Neural crest cell (in vitro differentiated cells): ENCODE measurements around the gene ATP13A2. TPM values are rescaled to one million over a fixed set of nuclear protein-coding genes. Genes with fewer than 3 reads are reported as not detected.

ENCODE experiments used
- DNase-seq: peaks from one replicate; pipeline ENCODE4 v3.0.0; 2021; ENCODE audit warnings: low read depth, mixed read lengths, low spot score
- H3K27ac Mint-ChIP-seq: one replicate; pipeline ENCODE4 v1.8.0; 2021; ENCODE audit warnings: mild to moderate bottlenecking, mixed read lengths; ENCODE audit not compliant: unreplicated experiment
- H3K27me3 Mint-ChIP-seq: 2 replicates; pipeline ENCODE4 v1.8.0; 2021; ENCODE audit warnings: low read depth, mild to moderate bottlenecking, mixed read lengths
- H3K36me3 Mint-ChIP-seq: 2 replicates; pipeline ENCODE4 v1.8.0; 2021; ENCODE audit warnings: low read depth, mild to moderate bottlenecking, mixed read lengths
- H3K4me1 Mint-ChIP-seq: 2 replicates; pipeline ENCODE4 v1.8.0; 2021; ENCODE audit warnings: mixed read lengths
- H3K4me3 Mint-ChIP-seq: one replicate; pipeline ENCODE4 v1.8.0; 2021; ENCODE audit warnings: mild to moderate bottlenecking, mixed read lengths
- H3K9me3 Mint-ChIP-seq: 2 replicates; pipeline ENCODE4 v1.8.0; 2021; ENCODE audit warnings: mixed read lengths
- CTCF ChIP-seq: fragments of 200-600 bp; sonication (generic); conservative IDR thresholded peaks from 2 replicates; pipeline ENCODE4 v1.5.0; 2021; ENCODE audit warnings: antibody characterized with exemption, mild to moderate bottlenecking
- total RNA-seq: library from RNA; stranded (reverse); gene quantifications from 2 replicates; pipeline ENCODE4 v1.2.1, GENCODE V29; 2021

Gene ATP13A2
- total RNA-seq, 1 donor from 2014 or later: 53.9 TPM

- peak overlapping the region; percentile 74 for H3K4me3 Mint-ChIP-seq
- no peaks in the 10 kb centered on the region for H3K9me3 Mint-ChIP-seq
- H3K27me3 Mint-ChIP-seq: peaks cover 5% of the 10 kb centered on the region
- TF ChIP-seq CTCF: no peak
- H3K36me3 Mint-ChIP-seq: peaks cover 5% of the 10 kb centered on the region
- no peak for DNase-seq
- peaks cover 13% of the 10 kb centered on the region for H3K4me1 Mint-ChIP-seq
- H3K27ac Mint-ChIP-seq: no peak overlapping the region
Observed at GRCh38 chr1:17016317-17016661, 4.6 kb upstream of the ATP13A2 start.

DNA sequence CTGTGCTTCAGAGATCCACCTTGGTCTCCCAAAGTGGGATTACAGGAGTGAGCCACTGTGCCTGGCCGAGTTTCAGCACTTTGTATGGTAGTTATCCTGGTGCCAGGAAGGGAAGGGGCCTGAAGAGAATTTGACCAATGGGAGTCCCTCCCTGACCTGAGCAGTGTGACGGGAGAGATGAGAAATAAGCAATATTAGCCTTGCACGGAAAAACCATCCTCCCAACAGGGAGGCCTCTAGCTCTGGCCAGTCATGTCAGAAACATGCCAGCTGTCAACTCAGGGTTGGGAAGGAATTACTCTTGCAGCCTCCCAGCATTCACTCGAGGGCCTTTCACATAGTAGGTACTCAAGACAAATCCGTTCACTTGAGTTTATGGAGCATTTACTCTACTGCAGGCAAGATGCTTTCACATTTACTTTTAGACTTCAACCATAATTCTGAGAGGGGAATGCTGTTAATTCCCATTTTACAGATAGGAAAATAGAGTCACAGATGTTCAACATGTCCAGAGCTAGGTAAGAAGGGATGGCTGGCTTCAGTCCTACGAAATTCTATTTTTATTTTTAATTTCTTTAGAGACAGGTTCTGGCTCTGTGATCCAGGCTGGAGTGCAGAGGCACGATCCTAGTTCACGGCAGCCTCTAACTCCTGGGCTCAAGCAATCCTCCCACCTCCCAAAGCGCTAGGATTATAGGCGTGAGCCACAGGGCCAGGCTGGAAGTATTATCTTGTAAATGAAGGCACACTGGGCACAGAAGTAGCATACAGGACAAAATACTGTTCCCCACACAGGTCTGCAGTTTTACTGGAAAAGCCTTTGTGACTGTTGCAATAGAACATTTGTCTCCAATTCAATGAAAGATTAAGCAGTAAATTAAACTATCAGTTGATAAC is 3.2 kb upstream of the ATP13A2 start:
- no peak for DNase-seq
- Mint-ChIP-seq H3K27ac (no peak overlapping the region), H3K4me3 (peak overlapping the region; percentile 12), H3K27me3 (peaks cover 7% of the 10 kb centered on the region), H3K9me3 (no peaks in the 10 kb centered on the region), H3K4me1 (peaks cover 22% of the 10 kb centered on the region), H3K36me3 (peaks cover 3% of the 10 kb centered on the region)
- TF ChIP-seq CTCF: no peak

DNA sequence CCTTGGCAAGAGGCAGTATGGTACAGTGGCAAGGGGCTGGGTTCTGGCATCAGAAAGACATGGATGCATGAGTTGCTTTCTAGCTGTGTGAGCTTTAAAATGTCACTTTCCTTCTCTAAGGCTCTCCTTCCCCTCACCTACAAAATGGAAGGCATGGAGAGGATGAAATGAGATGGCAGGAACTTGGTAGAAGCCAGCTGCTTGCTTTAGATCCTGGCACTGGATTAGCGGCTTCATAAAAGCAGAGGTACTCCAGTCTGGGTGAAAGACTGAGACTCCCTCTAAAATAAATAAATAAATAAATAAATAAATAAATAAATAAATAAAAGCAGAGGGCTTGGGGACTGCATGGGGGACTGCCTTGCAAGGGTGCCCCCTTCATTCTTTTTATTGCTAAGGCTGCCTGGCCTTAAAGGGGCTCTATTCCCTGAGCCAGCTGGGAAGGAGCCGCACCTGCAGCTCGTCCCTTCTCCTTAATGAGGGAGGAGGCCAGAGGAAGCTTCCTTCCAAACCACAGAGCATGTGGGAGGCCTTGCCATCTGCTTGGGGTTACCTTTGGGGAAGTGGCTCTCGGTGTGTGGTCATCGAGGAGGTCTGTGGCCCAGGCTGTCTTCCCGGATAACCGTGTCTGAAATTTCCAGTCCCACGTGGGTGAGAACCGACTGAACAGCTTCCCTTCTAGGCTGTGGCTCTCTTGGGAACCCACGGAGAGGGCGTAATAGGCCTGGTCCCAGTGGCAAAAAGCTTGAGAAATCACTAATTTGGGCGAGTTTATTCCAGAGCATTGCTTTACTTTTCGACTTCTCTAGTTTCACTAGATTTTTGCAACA is 2.0 kb upstream of the ATP13A2 start:
- no peak for DNase-seq
- H3K27me3 Mint-ChIP-seq: peaks cover 7% of the 10 kb centered on the region
- H3K9me3 Mint-ChIP-seq: no peaks in the 10 kb centered on the region
- no peak overlapping the region for H3K27ac Mint-ChIP-seq
- peaks cover 25% of the 10 kb centered on the region for H3K4me1 Mint-ChIP-seq
- peak overlapping the region; percentile 44 for H3K4me3 Mint-ChIP-seq
- TF ChIP-seq CTCF: no peak
- peaks cover 3% of the 10 kb centered on the region for H3K36me3 Mint-ChIP-seq

DNA sequence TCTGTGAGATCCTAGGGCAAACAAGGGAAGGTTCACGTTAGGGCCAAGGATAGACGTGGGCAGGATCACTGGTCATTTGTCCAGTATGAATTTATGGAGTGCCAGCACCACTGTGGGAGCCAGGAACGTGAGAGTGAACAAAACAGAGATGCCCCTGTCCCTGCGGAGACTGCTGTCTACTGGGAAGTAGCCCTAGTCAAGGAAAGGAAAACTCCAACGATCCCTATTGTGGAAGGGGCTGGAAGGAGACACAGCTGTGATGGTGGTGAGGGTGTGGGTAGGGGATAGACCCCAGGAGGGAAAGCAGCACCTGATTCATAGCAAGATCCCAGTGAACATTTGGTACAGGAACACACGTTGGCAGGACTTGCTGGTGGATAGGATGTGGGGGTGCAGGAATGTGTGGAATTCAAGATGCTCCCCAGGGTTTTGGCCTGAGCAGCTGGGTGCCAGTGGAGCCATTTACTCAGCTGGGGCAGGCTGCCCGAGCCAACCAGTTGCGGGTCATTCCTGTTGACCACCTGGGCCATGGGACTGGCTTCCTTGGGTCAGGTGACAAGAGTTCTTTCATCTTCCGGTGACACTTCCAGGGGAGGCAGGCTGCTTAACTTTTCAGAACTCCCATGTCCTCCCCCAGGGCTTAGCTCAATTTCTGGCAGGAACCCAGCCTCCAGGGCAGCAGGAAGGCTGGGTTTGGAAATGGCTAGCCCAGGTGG is 1.2 kb upstream of the ATP13A2 start:
- peaks cover 25% of the 10 kb centered on the region for H3K4me1 Mint-ChIP-seq
- H3K4me3 Mint-ChIP-seq: peak overlapping the region; percentile 44
- peaks cover 3% of the 10 kb centered on the region for H3K36me3 Mint-ChIP-seq
- DNase-seq: no peak
- TF ChIP-seq CTCF: no peak
- no peak overlapping the region for H3K27ac Mint-ChIP-seq
- H3K9me3 Mint-ChIP-seq: no peaks in the 10 kb centered on the region
- H3K27me3 Mint-ChIP-seq: peaks cover 7% of the 10 kb centered on the region

GRCh38 chr1:17011092-17011438 is 663 bp downstream of the ATP13A2 start:
- peaks cover 21% of the 10 kb centered on the region for H3K4me1 Mint-ChIP-seq
- no peak for DNase-seq
- H3K27me3 Mint-ChIP-seq: peaks cover 7% of the 10 kb centered on the region
- peak overlapping the region; percentile 88 for H3K4me3 Mint-ChIP-seq
- TF ChIP-seq CTCF: no peak
- no peak overlapping the region for H3K27ac Mint-ChIP-seq
- H3K36me3 Mint-ChIP-seq: no peaks in the 10 kb centered on the region
- H3K9me3 Mint-ChIP-seq: no peaks in the 10 kb centered on the region
